Gastrocnemius medialis (tissue), 4 donors: ENCODE data around the gene CPS1. TPM values are rescaled to one million over a fixed set of nuclear protein-coding genes. Genes with fewer than 3 reads are reported as not detected.

Experiments used
- ATAC-seq, 2 donors: fragments of 150-250 bp; one replicate each; pipeline ENCODE4 v1.9.1; 2016
- DNase-seq, 2 donors: peaks; one replicate each; pipeline ENCODE4 v3.0.0-alpha.2; 2019
- H3K27ac ChIP-seq, 4 donors: fragments of 200-600 bp; sonication (generic); 1 replicate in 1 of 4; 2 replicates in 3 of 4; pipeline ENCODE4 v1.5.1; 2016 to 2018; ENCODE audit warnings: mild to moderate bottlenecking in 2 of 4, moderate library complexity in 1 of 4
- H3K27me3 ChIP-seq, 3 donors: fragments of 200-600 bp; sonication (generic) in 2 of 3; 1 replicate in 1 of 3; 2 replicates in 2 of 3; pipeline versions ENCODE4 v1.5.1 to v1.6.0; 2016 to 2019; ENCODE audit warnings: mild to moderate bottlenecking in 1 of 3, moderate library complexity in 1 of 3
- H3K36me3 ChIP-seq, 2 donors: fragments of 200-600 bp; sonication (generic) in 1 of 2; one replicate each; pipeline ENCODE4 v1.5.1; 2017 to 2018
- H3K4me1 ChIP-seq, 2 donors: fragments of 200-600 bp; sonication (generic) in 1 of 2; one replicate each; pipeline ENCODE4 v1.5.1; 2016 to 2017; ENCODE audit warnings: mild to moderate bottlenecking in 2 of 2
- H3K4me3 ChIP-seq, 4 donors: fragments of 200-600 bp; sonication (generic) in 3 of 4; 1 replicate in 1 of 4; 2 replicates in 3 of 4; pipeline ENCODE4 v1.5.1; 2016 to 2019; ENCODE audit warnings: mild to moderate bottlenecking in 2 of 4
- H3K9me3 ChIP-seq, 3 donors: fragments of 200-600 bp; sonication (generic) in 2 of 3; 1 replicate in 1 of 3; 2 replicates in 2 of 3; pipeline ENCODE4 v1.5.1; 2016 to 2019
- POLR2A ChIP-seq, 2 donors: fragments of 450-650 bp; IDR thresholded peaks; one replicate each; pipeline ENCODE4 v1.6.1; 2017; ENCODE audit warnings: antibody characterized with exemption in 2 of 2, mild to moderate bottlenecking in 2 of 2, moderate library complexity in 2 of 2
- in situ Hi-C, 4 donors: fragments of 200-750 bp; cut with MboI; loops; one replicate each; pipeline versions ENCODE4 v1.15.0 to v1.8.0; 2017; ENCODE audit warnings: low sequenced_read_pairs in 4 of 4
- intact Hi-C: fragments of 100-400 bp; cut with DNase I; formaldehyde crosslinking; loops from one replicate; pipeline ENCODE4 v1.15.1; 2023; ENCODE audit warnings: low total_unique reads
- total RNA-seq, 4 donors: library from RNA; depleted of rRNA; stranded (reverse); fragments of >200 nt; gene quantifications; one replicate each; pipeline versions ENCODE4 v1.1.0 to v1.2.3, GENCODE V29; 2016
- TF ChIP-seq, protein P1 (sequence below), 5 experiments: fragments of 450-650 bp in 3 of 5; fragments of 200-600 bp in 2 of 5; sonication (generic) in 2 of 5; IDR thresholded peaks in 4 of 5; conservative IDR thresholded peaks in 1 of 5; 1 replicate in 4 of 5; 2 replicates in 1 of 5; pipeline ENCODE4 v1.5.1; 2016 to 2019; ENCODE audit warnings: antibody characterized with exemption in 5 of 5, mild to moderate bottlenecking in 3 of 5, moderate library complexity in 3 of 5

CPS1 gene
- total RNA-seq, 4 donors from 2014 or later: 1.2 to 4.5 (median 2.6) TPM

DNA sequence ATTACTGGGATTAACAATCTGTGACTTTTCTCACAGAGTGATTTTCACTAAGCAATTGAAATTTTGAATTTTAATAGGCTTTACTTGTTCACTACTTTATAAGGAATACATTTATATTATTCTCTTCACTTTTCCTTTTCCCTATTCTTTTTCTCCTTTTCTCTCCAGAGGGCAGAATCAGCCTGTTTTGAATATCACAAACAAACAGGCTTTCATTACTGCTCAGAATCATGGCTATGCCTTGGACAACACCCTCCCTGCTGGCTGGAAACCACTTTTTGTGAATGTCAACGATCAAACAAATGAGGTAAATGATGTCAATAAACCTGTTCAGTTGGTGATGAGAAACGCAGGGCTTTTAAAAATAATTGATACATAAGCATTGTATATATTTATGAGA is 35.3 kb downstream of the CPS1 start:
- Histone ChIP-seq H3K27ac (no peak overlapping the region), H3K27me3 (no peaks in the 10 kb centered on the region), H3K4me1 (no peaks in the 10 kb centered on the region), H3K36me3 (no peaks in the 10 kb centered on the region), H3K4me3 (no peak overlapping the region), H3K9me3 (no peaks in the 10 kb centered on the region)
- intact Hi-C loops (no loop called here), in situ Hi-C loops (no loop called here)
- no peak for DNase-seq
- TF ChIP-seq, protein P1, sequence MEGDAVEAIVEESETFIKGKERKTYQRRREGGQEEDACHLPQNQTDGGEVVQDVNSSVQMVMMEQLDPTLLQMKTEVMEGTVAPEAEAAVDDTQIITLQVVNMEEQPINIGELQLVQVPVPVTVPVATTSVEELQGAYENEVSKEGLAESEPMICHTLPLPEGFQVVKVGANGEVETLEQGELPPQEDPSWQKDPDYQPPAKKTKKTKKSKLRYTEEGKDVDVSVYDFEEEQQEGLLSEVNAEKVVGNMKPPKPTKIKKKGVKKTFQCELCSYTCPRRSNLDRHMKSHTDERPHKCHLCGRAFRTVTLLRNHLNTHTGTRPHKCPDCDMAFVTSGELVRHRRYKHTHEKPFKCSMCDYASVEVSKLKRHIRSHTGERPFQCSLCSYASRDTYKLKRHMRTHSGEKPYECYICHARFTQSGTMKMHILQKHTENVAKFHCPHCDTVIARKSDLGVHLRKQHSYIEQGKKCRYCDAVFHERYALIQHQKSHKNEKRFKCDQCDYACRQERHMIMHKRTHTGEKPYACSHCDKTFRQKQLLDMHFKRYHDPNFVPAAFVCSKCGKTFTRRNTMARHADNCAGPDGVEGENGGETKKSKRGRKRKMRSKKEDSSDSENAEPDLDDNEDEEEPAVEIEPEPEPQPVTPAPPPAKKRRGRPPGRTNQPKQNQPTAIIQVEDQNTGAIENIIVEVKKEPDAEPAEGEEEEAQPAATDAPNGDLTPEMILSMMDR (IDR thresholded peaks at IDR 0.05 in 4 of 5, conservative IDR thresholded peaks at IDR 0.05 in 1 of 5): no peak
- TF ChIP-seq POLR2A (IDR thresholded peaks at IDR 0.05): no peak
- no peak for ATAC-seq

DNA sequence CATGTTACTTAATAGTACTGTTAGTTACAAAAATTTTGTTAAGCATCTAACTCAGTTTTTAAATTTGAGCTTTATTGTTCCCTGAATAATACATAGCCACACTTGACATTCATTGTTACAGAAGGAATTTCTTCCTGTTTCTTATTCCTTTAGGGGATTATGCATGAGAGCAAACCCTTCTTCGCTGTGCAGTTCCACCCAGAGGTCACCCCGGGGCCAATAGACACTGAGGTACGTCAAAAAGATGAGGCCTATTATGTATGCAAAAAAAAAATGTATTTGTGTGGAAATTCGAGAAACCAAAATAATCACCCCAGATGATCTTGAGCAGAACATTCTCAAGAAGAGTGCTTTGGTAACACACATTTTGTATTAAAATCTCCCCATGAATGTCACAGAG is 36.3 kb downstream of the CPS1 start:
- no peak for TF ChIP-seq POLR2A (IDR thresholded peaks at IDR 0.05)
- TF ChIP-seq, protein P1 (IDR thresholded peaks at IDR 0.05 in 4 of 5, conservative IDR thresholded peaks at IDR 0.05 in 1 of 5): no peak
- no peak for ATAC-seq
- no peak overlapping the region for H3K27ac ChIP-seq

DNA sequence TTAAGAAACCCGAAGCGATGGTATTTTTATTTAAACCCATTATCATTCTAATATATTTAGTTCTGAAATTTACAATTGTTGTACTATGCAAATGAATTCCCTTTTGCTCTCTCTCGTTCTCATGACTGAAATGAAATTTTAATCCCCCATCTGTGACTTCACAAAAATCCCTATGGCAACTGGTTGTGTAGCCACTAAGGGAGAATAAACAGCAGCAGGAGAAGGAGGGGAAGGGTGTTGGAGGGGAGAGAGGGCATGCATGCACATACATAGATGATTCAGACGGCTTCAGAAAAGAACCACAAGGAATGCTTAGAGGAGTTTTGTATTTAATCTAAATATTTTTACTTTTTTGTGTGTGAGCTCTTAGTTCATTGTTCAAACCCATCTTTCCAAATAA is 36.8 kb downstream of the CPS1 start:
- intact Hi-C loops: no loop called here
- in situ Hi-C loops: no loop called here
- Histone ChIP-seq H3K4me3 (no peak overlapping the region), H3K36me3 (no peaks in the 10 kb centered on the region), H3K27me3 (no peaks in the 10 kb centered on the region), H3K9me3 (no peaks in the 10 kb centered on the region), H3K4me1 (no peaks in the 10 kb centered on the region), H3K27ac (no peak overlapping the region)
- ATAC-seq (no peak), DNase-seq (no peak)
- TF ChIP-seq POLR2A (IDR thresholded peaks at IDR 0.05): no peak
- TF ChIP-seq, protein P1 (IDR thresholded peaks at IDR 0.05 in 4 of 5, conservative IDR thresholded peaks at IDR 0.05 in 1 of 5): no peak

More for the DNA sequence above, 36.3 kb downstream of the CPS1 start:
- Histone ChIP-seq H3K4me1 (no peaks in the 10 kb centered on the region), H3K4me3 (no peak overlapping the region), H3K27me3 (no peaks in the 10 kb centered on the region), H3K9me3 (no peaks in the 10 kb centered on the region), H3K36me3 (no peaks in the 10 kb centered on the region)
- intact Hi-C loops: no loop called here
- no peak for DNase-seq
- in situ Hi-C loops: no loop called here

DNA sequence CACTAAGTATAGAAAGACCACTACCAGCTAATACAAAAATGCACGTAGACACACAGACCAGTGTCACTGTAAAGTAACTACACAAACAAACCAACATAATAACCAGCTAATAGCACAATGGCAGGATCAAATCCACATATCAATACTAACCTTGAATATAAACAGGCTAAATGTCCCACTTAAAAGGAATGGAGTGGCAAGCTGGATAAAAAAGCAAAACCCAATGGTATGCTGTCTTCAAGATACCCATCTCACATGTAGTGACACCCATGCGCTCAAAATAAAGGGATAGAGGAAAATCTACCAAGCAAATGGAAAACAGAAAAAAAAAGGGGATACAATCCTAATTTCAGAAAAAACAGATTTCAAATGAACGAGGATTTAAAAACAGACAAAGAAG is 41.8 kb downstream of the CPS1 start:
- intact Hi-C loops (no loop called here), in situ Hi-C loops (no loop called here)
- H3K36me3 ChIP-seq: no peaks in the 10 kb centered on the region
- no peak overlapping the region for H3K27ac ChIP-seq
- ATAC-seq: no peak
- TF ChIP-seq, protein P1 (IDR thresholded peaks at IDR 0.05 in 4 of 5, conservative IDR thresholded peaks at IDR 0.05 in 1 of 5): no peak
- TF ChIP-seq POLR2A (IDR thresholded peaks at IDR 0.05): no peak
- no peaks in the 10 kb centered on the region for H3K9me3 ChIP-seq
- H3K4me3 ChIP-seq: no peak overlapping the region
- no peaks in the 10 kb centered on the region for H3K27me3 ChIP-seq
- H3K4me1 ChIP-seq: no peaks in the 10 kb centered on the region
- no peak for DNase-seq

DNA sequence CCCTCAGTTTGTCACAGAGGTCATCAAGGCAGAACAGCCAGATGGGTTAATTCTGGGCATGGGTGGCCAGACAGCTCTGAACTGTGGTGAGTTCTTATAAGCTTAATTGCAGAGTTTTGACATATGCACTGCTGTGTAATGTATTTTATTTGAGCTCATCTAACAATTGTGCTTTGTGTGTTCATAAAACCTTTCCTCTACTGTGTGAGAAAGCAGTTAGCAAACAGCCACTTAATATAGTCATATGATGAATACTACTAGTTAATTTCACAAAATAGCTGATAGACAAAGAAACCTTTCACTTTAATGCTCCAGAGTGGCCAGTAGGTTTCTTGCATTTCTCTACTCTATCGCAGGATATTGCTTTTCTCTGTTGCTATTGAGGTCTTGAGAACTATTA is 43.1 kb downstream of the CPS1 start:
- intact Hi-C loops: no loop called here
- DNase-seq (no peak), ATAC-seq (no peak)
- TF ChIP-seq POLR2A (IDR thresholded peaks at IDR 0.05): no peak
- TF ChIP-seq, protein P1 (IDR thresholded peaks at IDR 0.05 in 4 of 5, conservative IDR thresholded peaks at IDR 0.05 in 1 of 5): no peak
- no peak overlapping the region for H3K4me3 ChIP-seq
- H3K27ac ChIP-seq: no peak overlapping the region
- in situ Hi-C loops: no loop called here
- H3K27me3 ChIP-seq: no peaks in the 10 kb centered on the region
- H3K9me3 ChIP-seq: no peaks in the 10 kb centered on the region
- H3K4me1 ChIP-seq: no peaks in the 10 kb centered on the region
- H3K36me3 ChIP-seq: no peaks in the 10 kb centered on the region
